HG03460 (cell line): ENCODE measurements around the gene WDFY2.

Experiments
- ATAC-seq: cut with Tn5 transposase; IDR thresholded peaks from one replicate; pipeline ENCODE4 v1.9.1; 2021; ENCODE audit not compliant: unreplicated experiment

The WDFY2 gene

GRCh38 chr13:51730927-51731326, 146.7 kb downstream of the WDFY2 start:
- no peak for ATAC-seq

GRCh38 chr13:51731759-51732158, 147.5 kb downstream of the WDFY2 start:
- no peak for ATAC-seq

GRCh38 chr13:51733374-51734298, 149.4 kb downstream of the WDFY2 start:
- no peak for ATAC-seq

GRCh38 chr13:51734786-51735185, 150.5 kb downstream of the WDFY2 start:
- no peak for ATAC-seq

GRCh38 chr13:51737609-51738008, 153.3 kb downstream of the WDFY2 start:
- ATAC-seq = no peak

- ATAC-seq = no peak
Measured at GRCh38 chr13:51738226-51738905, 154.1 kb downstream of the WDFY2 start.

GRCh38 chr13:51739027-51739764, 154.9 kb downstream of the WDFY2 start:
- ATAC-seq = no peak

- ATAC-seq = no peak
Measured at GRCh38 chr13:51740698-51741097, 156.4 kb downstream of the WDFY2 start.

GRCh38 chr13:51742031-51742430, 157.8 kb downstream of the WDFY2 start:
- ATAC-seq = no peak

- no peak for ATAC-seq
Measured at GRCh38 chr13:51742611-51743010, 158.3 kb downstream of the WDFY2 start.

- ATAC-seq = no peak
Measured at GRCh38 chr13:51745243-51745642, 161.0 kb downstream of the WDFY2 start.

GRCh38 chr13:51746802-51747201, 162.5 kb downstream of the WDFY2 start:
- no peak for ATAC-seq

GRCh38 chr13:51747438-51748434, 163.5 kb downstream of the WDFY2 start:
- no peak for ATAC-seq

- ATAC-seq = no peak
Measured at GRCh38 chr13:51756651-51757050, 172.4 kb downstream of the WDFY2 start.

- ATAC-seq = no peak
Measured at GRCh38 chr13:51758691-51759090, 174.4 kb downstream of the WDFY2 start.

GRCh38 chr13:51759240-51759639, 175.0 kb downstream of the WDFY2 start:
- no peak for ATAC-seq

GRCh38 chr13:51760592-51760991, 176.3 kb downstream of the WDFY2 start:
- no peak for ATAC-seq

GRCh38 chr13:51761643-51762350, 177.5 kb downstream of the WDFY2 start:
- ATAC-seq = no peak

GRCh38 chr13:51763486-51763885, 179.2 kb downstream of the WDFY2 start:
- ATAC-seq = no peak
